GM18499 (cell line): ENCODE data around the gene KLHL11.
"Not testable (repeated sequence)": the region's sequence is repeated elsewhere in the genome, so short reads cannot be mapped to it uniquely, and the experiment has no call there.

ENCODE experiments used
- ATAC-seq: cut with Tn5 transposase; IDR thresholded peaks from one replicate; pipeline ENCODE4 v1.9.1; 2021; ENCODE audit warnings: moderate number of reproducible peaks; ENCODE audit not compliant: insufficient read depth, unreplicated experiment

Gene KLHL11

GRCh38 chr17:41844971-41845370 is 20.3 kb downstream of the KLHL11 start:
- ATAC-seq = no peak

GRCh38 chr17:41840781-41841180 is 24.4 kb downstream of the KLHL11 start:
- ATAC-seq = not testable (repeated sequence)

GRCh38 chr17:41839448-41839847 is 25.8 kb downstream of the KLHL11 start:
- ATAC-seq = not testable (repeated sequence)

GRCh38 chr17:41837761-41838538 is 27.3 kb downstream of the KLHL11 start, which contains the start of gene KLHL10:
Gene KLHL10 (plus strand): TSS chr17:41837825. CDS start chr17:41837933, 108 bp downstream.
- no peak for ATAC-seq

GRCh38 chr17:41836550-41837196 is 28.6 kb downstream of the KLHL11 start:
- ATAC-seq = no peak

- no peak for ATAC-seq
These were observed 29.2 kb downstream of the KLHL11 start, which contains the start of gene NT5C3B for GRCh38 chr17:41835800-41836549. Gene NT5C3B (minus strand): TSS chr17:41836232. CDS start chr17:41836193, 39 bp downstream.

- no peak for ATAC-seq
These were observed 29.9 kb downstream of the KLHL11 start for GRCh38 chr17:41835214-41835799.

GRCh38 chr17:41829961-41830360 is 35.3 kb downstream of the KLHL11 start:
- ATAC-seq = not testable (repeated sequence)

GRCh38 chr17:41825175-41825845 is 39.9 kb downstream of the KLHL11 start:
- ATAC-seq = no peak

- no peak for ATAC-seq
These were observed 41.1 kb downstream of the KLHL11 start for GRCh38 chr17:41824086-41824485.

GRCh38 chr17:41823580-41823979 is 41.6 kb downstream of the KLHL11 start:
- no peak for ATAC-seq

GRCh38 chr17:41823141-41823524 is 42.1 kb downstream of the KLHL11 start:
- no peak for ATAC-seq

GRCh38 chr17:41822216-41823140 is 42.7 kb downstream of the KLHL11 start:
- ATAC-seq = no peak

- no peak for ATAC-seq
These were observed 43.4 kb downstream of the KLHL11 start for GRCh38 chr17:41821776-41822175.

- ATAC-seq = no peak
These were observed 47.2 kb downstream of the KLHL11 start for GRCh38 chr17:41818024-41818423.

GRCh38 chr17:41816637-41817320 is 48.4 kb downstream of the KLHL11 start:
- no peak for ATAC-seq

GRCh38 chr17:41814195-41814594 is 51.0 kb downstream of the KLHL11 start:
- no peak for ATAC-seq

GRCh38 chr17:41813699-41814124 is 51.5 kb downstream of the KLHL11 start:
- no peak for ATAC-seq
